HG02943 (cell line): ENCODE data around the gene SPDYE2B.
"Not testable (repeated sequence)": the region's sequence is repeated elsewhere in the genome, so short reads cannot be mapped to it uniquely, and the experiment has no call there.

ENCODE experiments used
- ATAC-seq: cut with Tn5 transposase; IDR thresholded peaks from one replicate; pipeline ENCODE4 v1.9.1; 2021; ENCODE audit warnings: mild to moderate bottlenecking, low read depth, moderate library complexity; ENCODE audit not compliant: unreplicated experiment

Gene SPDYE2B

DNA sequence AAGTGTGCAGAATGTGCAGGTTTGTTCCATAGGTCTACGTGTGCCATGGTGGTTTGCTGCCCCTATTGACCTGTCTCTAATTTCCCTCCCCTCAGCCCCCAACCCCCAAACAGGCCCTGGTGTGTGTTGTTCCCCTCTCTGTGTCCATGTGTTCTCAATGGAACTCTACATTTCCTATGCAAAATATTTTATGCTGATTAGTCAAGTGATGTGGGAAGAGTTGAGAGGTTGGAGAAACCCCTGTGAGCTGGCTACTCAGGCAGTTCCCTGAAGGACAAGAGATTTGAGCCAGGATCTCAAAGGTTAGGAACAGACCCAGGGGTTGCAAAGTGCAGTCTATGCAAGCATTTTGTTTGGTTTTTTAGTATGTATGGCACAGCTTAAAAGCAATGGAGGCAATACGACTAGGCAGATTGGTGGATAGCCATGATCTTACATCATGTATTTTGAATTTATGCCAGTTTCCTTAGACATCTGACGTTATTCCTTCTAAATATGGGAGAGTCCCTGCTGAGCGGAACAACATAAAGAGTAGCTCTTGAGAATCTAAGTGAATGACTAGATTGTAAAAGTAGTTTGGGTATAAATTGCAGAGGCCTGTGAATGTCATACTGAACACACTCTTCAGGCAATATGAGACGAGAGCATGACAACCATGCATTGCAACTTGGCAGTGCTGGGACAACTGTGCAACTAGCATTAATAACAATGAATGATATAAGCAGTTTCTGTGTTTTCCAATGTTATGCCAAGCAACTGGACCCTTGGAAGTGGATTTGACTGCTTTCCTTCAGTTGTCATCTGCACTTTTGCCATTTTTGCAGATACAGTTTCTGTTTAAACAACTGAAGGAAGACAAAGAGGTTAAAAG, 47.8 kb downstream of the SPDYE2B start:
- not testable (repeated sequence) for ATAC-seq

DNA sequence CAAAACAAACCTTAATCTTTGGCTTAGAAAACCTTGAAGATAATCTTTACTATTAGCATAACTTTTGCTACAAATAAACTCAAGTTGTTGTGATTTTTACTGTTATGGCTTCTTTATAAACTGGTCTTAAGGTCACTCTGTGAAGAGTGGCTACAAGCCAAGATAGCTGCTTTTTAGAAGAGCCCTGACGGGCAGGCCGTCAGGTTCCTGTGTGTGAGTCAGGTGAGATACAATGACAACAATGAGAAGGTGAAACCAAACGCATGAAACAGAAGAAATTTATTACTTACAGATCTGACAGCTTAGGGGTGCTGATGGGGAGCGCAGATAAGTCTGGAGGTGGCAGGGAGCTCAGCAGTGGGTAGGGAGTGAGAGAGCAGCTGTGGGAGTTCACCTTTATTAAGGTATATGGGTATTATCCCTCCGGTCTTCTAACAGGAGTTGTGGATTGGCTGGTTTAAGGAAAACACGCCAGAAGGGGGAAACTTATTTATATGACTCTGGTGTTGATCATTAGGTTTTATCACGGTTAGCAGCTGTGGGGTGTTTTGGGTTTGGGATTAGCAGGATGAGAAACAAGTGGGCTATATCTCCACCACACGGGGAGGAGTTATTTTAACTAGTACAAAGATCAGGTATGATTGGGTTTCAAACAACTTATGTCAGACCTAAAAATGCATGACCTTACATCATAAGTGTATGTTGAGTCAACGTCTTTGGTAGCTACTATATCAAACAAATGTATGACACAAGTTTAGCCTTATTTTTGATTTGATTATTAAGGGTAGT, 49.0 kb downstream of the SPDYE2B start:
- not testable (repeated sequence) for ATAC-seq
